ENCODE measurements around the gene TBCD. TPM values are rescaled to one million over a fixed set of nuclear protein-coding genes. Genes with fewer than 3 reads are reported as not detected.
A peak's percentile ranks its signal among the peaks of the same experiment; 100 is the strongest.

The TBCD gene
- total RNA-seq, 1 experiment from 2014 or later: 94.6 TPM

DNA sequence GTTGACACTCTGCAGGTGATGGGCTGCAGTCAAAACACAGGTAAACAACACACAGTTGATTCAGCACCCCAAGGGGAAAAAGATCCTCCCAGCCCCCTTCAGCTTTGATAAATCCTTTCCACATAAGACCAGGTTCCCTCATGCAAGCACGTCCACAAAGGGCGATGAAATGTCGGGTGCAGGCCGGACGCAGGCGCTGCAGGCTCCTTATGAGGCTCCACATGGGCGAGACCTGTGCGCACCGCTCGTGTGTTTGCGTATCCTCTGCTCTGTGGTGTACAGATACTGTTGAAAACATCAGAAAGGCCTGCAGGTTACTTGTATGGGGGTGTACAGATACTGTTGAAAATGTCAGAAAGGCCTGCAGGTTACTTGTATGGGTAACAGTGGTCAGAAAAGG, 102.4 kb downstream of the TBCD start:
- no peaks in the 10 kb centered on the region for H3K27me3 ChIP-seq (replicated peaks; ENCODE audit: control insufficient read depth, insufficient read depth, low read length)
- no TSS peak for BruUV-seq (replicated peaks)
- CTCF ChIA-PET: no interaction called here
- H3K4me1 Mint-ChIP-seq (ENCODE audit: low read depth, unreplicated experiment): peaks cover 2% of the 10 kb centered on the region
- intact Hi-C loops (cut with micrococcal nuclease; ENCODE audit: unreplicated experiment): no loop called here
- H3K4me1 ChIP-seq: peaks cover 9% of the 10 kb centered on the region
- TF ChIP-seq, protein P1, sequence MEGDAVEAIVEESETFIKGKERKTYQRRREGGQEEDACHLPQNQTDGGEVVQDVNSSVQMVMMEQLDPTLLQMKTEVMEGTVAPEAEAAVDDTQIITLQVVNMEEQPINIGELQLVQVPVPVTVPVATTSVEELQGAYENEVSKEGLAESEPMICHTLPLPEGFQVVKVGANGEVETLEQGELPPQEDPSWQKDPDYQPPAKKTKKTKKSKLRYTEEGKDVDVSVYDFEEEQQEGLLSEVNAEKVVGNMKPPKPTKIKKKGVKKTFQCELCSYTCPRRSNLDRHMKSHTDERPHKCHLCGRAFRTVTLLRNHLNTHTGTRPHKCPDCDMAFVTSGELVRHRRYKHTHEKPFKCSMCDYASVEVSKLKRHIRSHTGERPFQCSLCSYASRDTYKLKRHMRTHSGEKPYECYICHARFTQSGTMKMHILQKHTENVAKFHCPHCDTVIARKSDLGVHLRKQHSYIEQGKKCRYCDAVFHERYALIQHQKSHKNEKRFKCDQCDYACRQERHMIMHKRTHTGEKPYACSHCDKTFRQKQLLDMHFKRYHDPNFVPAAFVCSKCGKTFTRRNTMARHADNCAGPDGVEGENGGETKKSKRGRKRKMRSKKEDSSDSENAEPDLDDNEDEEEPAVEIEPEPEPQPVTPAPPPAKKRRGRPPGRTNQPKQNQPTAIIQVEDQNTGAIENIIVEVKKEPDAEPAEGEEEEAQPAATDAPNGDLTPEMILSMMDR (IDR thresholded peaks at IDR 0.05; ENCODE audit: insufficient read depth in 1 of 2, low read depth in 1 of 2, low read length in 1 of 2, severe bottlenecking in 1 of 2, unreplicated experiment in 1 of 2): no peak
- no peak overlapping the region for H3K4me3 ChIP-seq (ENCODE audit: low read depth, low read length)
- no peaks in the 10 kb centered on the region for H3K36me3 Mint-ChIP-seq (ENCODE audit: insufficient read depth, unreplicated experiment)
- H3K27me3 Mint-ChIP-seq (ENCODE audit: insufficient read depth, unreplicated experiment): no peaks in the 10 kb centered on the region
- no peak for DNase-seq
- H3K27ac Mint-ChIP-seq (ENCODE audit: unreplicated experiment): no peak overlapping the region
- H3K9me3 Mint-ChIP-seq (ENCODE audit: unreplicated experiment): no peaks in the 10 kb centered on the region
- peaks cover 2% of the 10 kb centered on the region; the same call in 1 of the 2 replicates for H3K36me3 ChIP-seq (ENCODE audit: control insufficient read depth, insufficient read depth, low read length)
- H3K9me3 ChIP-seq: no peaks in the 10 kb centered on the region; the same call in 1 of the 2 replicates
- POLR2A ChIA-PET: no interaction called here
- no peak overlapping the region for H3K4me3 Mint-ChIP-seq (ENCODE audit: unreplicated experiment)

DNA sequence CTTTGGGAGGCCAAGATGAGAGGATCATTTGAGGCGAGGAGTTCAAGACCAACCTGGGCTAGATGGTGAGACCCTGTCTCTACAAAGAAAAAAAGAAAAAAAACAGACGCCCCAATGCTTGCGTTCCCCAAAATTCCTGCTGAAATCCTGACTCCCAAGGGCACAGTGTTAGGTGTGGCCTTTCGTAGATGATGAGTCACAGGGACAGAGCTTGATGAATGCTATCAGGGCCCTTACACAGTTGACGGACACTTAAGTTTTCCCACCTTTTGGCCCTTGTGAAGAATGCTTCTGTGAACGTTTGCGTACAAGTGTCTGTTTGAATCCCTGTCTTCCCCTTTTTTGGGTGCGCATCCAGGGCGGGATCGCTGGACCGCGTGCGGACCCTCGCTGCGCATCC, 104.5 kb downstream of the TBCD start:
- intact Hi-C loops (cut with micrococcal nuclease; ENCODE audit: unreplicated experiment): no loop called here
- Histone ChIP-seq H3K27me3 (replicated peaks; ENCODE audit: control insufficient read depth, insufficient read depth, low read length) (no peaks in the 10 kb centered on the region), H3K9me3 (no peaks in the 10 kb centered on the region), H3K4me3 (ENCODE audit: low read depth, low read length) (no peak overlapping the region), H3K36me3 (ENCODE audit: control insufficient read depth, insufficient read depth, low read length) (no peaks in the 10 kb centered on the region), H3K4me1 (peaks cover 19% of the 10 kb centered on the region)
- Mint-ChIP-seq H3K27ac (ENCODE audit: unreplicated experiment) (no peak overlapping the region), H3K4me3 (ENCODE audit: unreplicated experiment) (no peak overlapping the region), H3K9me3 (ENCODE audit: unreplicated experiment) (no peaks in the 10 kb centered on the region), H3K27me3 (ENCODE audit: insufficient read depth, unreplicated experiment) (no peaks in the 10 kb centered on the region), H3K4me1 (ENCODE audit: low read depth, unreplicated experiment) (peaks cover 8% of the 10 kb centered on the region), H3K36me3 (ENCODE audit: insufficient read depth, unreplicated experiment) (peaks cover 2% of the 10 kb centered on the region)
- TF ChIP-seq, protein P1 (IDR thresholded peaks at IDR 0.05; ENCODE audit: insufficient read depth in 1 of 2, low read depth in 1 of 2, low read length in 1 of 2, severe bottlenecking in 1 of 2, unreplicated experiment in 1 of 2): no peak
- no peak for DNase-seq
- BruUV-seq (replicated peaks): no TSS peak
- ChIA-PET CTCF (interaction anchor here (0.7 kb wide), 1 partner anchor 39 kb away, joined by 3 read pairs; no protein-coding TSS in a partner anchor), POLR2A (no interaction called here)

DNA sequence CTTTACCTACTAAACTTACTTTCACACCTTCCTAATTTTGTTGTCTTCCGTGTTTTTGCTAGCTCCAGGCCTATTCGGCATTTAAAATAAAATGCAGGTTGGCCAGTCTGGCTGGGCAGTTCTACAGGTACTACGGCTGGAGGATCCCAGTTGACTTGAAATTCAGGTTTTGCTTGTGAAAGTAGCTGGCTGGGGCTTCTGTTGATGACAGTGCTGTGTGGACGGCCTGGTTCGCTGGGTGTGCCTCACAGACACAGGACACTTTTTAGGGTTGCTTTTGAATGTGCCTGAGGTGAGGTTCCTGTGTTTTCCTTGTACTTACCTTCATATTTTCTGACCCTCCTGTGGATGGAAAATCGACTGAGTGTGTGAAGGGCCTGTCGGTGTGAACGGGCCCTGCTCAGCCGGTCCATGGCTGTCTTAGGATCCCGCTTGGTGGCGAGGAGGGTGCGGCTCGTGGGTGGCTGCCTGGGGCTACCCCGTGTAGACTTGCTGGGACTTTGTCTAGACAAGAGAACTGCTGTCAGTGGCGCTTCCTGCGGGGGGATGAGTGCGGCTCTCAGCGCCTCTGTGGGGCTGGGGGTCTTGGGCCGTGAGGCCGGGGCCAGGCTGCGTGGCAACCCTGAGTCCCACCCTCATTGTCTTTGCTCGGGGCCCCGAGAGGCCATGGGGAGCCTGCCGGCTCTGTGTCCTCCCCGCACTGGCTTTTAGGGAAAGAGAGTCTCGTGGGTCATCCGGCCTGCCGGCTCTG, 106.7 kb downstream of the TBCD start:
- no peaks in the 10 kb centered on the region for H3K9me3 Mint-ChIP-seq (ENCODE audit: unreplicated experiment)
- CTCF ChIA-PET: interaction anchor here (0.7 to 1.1 kb wide), 2 partner anchors 17 to 55 kb away, joined by 3 to 6 read pairs; no protein-coding TSS in a partner anchor
- TF ChIP-seq, protein P1 (IDR thresholded peaks at IDR 0.05; ENCODE audit: insufficient read depth in 1 of 2, low read depth in 1 of 2, low read length in 1 of 2, severe bottlenecking in 1 of 2, unreplicated experiment in 1 of 2): no peak
- Histone ChIP-seq H3K27me3 (replicated peaks; ENCODE audit: control insufficient read depth, insufficient read depth, low read length) (no peaks in the 10 kb centered on the region), H3K9me3 (no peaks in the 10 kb centered on the region), H3K4me1 (peaks cover 25% of the 10 kb centered on the region), H3K4me3 (ENCODE audit: low read depth, low read length) (no peak overlapping the region), H3K36me3 (ENCODE audit: control insufficient read depth, insufficient read depth, low read length) (no peaks in the 10 kb centered on the region)
- no peak overlapping the region for H3K4me3 Mint-ChIP-seq (ENCODE audit: unreplicated experiment)
- POLR2A ChIA-PET: no interaction called here
- DNase-seq: peak; percentile 58 to 62
- no peaks in the 10 kb centered on the region for H3K27me3 Mint-ChIP-seq (ENCODE audit: insufficient read depth, unreplicated experiment)
- peaks cover 16% of the 10 kb centered on the region for H3K4me1 Mint-ChIP-seq (ENCODE audit: low read depth, unreplicated experiment)
- intact Hi-C loops (cut with micrococcal nuclease; ENCODE audit: unreplicated experiment): loop anchor here (1.0 kb wide), 1 partner anchor 20 kb away; no protein-coding TSS in a partner anchor
- peak overlapping the region; percentile 23 for H3K27ac Mint-ChIP-seq (ENCODE audit: unreplicated experiment)
- peaks cover 6% of the 10 kb centered on the region for H3K36me3 Mint-ChIP-seq (ENCODE audit: insufficient read depth, unreplicated experiment)
- no TSS peak for BruUV-seq (replicated peaks)

All from Caco-2 (cell line).